ENCODE measurements around the gene FOXO1.

DNA sequence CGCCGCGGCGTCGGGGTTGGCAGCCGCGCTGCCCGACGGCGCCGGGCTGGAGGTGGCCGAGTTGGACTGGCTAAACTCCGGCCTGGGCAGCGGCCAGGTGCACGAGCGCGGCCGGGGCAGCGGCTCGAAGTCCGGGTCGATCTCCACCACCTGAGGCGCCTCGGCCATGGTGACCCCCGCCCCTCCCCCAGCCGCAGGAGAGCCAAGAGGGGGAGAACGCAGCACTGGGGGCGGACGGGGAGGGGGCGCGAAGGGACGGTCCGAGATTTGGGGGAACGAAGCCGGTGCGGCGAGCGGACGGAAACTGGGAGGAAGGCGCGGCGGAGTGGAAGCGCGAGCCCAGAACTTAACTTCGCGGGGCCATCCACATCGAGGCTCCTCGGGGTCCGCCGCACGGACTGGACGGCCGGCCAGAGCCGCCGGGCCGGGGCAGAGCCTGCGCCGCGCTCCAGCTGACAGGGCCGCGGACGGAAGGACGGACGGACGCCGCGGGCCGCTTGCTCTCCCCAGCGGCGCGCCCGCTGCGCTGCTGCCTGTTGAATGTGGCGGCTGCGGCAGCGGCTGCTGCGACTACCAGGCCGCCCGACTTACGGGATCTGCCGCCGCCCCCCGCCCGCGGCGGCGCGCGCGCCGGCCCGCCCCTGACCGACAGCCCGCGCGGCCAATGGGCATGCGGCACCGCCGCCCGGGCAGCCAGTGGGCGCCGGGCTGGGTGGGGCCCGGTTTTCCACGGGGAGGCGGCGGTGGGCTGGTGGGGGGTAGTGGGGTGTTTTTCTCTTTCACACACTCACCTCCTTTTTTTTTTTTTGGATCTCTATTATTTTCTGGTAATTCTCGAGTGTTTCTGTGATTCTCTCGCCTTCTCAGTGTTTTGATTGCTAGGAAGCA lies at the start of gene FOXO1:
- TF ChIP-seq, protein P1, sequence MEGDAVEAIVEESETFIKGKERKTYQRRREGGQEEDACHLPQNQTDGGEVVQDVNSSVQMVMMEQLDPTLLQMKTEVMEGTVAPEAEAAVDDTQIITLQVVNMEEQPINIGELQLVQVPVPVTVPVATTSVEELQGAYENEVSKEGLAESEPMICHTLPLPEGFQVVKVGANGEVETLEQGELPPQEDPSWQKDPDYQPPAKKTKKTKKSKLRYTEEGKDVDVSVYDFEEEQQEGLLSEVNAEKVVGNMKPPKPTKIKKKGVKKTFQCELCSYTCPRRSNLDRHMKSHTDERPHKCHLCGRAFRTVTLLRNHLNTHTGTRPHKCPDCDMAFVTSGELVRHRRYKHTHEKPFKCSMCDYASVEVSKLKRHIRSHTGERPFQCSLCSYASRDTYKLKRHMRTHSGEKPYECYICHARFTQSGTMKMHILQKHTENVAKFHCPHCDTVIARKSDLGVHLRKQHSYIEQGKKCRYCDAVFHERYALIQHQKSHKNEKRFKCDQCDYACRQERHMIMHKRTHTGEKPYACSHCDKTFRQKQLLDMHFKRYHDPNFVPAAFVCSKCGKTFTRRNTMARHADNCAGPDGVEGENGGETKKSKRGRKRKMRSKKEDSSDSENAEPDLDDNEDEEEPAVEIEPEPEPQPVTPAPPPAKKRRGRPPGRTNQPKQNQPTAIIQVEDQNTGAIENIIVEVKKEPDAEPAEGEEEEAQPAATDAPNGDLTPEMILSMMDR (IDR thresholded peaks at IDR 0.05 in 2 of 3, conservative IDR thresholded peaks at IDR 0.05 in 1 of 3; ENCODE audit: borderline replicate concordance in 1 of 3, insufficient read depth in 1 of 3, low read depth in 2 of 3, low read length in 2 of 3), result no peak
- peak; percentile 88 for TF ChIP-seq POLR2AphosphoS5 (IDR thresholded peaks at IDR 0.05; ENCODE audit: low read depth, low read length)
- no peak for TF ChIP-seq EGR1 (IDR thresholded peaks at IDR 0.05; ENCODE audit: low read depth)
- 0 out of 2 replicates have a peak, but pooled peaks have one; percentile 13 for TF ChIP-seq SP1 (IDR thresholded peaks at IDR 0.05; ENCODE audit: low read depth)
- TF ChIP-seq POLR2A (IDR thresholded peaks at IDR 0.05; ENCODE audit: borderline replicate concordance, extremely low read depth, insufficient read depth, insufficient read length), result peak; percentile 75
- no peak for TF ChIP-seq RAD21 (IDR thresholded peaks at IDR 0.05; ENCODE audit: low read depth)
- TF ChIP-seq EZH2 (IDR thresholded peaks at IDR 0.05), result no peak
- no peak for TF ChIP-seq ZNF274 (IDR thresholded peaks at IDR 0.05; ENCODE audit: low read depth, low read length)
- TF ChIP-seq JUND (IDR thresholded peaks at IDR 0.05), result no peak

Data from HCT116 (cell line).